Measurements from ENCODE around the gene TRABD2B.
A peak's percentile ranks its signal among the peaks of the same experiment; 100 is the strongest.

The TRABD2B gene

DNA sequence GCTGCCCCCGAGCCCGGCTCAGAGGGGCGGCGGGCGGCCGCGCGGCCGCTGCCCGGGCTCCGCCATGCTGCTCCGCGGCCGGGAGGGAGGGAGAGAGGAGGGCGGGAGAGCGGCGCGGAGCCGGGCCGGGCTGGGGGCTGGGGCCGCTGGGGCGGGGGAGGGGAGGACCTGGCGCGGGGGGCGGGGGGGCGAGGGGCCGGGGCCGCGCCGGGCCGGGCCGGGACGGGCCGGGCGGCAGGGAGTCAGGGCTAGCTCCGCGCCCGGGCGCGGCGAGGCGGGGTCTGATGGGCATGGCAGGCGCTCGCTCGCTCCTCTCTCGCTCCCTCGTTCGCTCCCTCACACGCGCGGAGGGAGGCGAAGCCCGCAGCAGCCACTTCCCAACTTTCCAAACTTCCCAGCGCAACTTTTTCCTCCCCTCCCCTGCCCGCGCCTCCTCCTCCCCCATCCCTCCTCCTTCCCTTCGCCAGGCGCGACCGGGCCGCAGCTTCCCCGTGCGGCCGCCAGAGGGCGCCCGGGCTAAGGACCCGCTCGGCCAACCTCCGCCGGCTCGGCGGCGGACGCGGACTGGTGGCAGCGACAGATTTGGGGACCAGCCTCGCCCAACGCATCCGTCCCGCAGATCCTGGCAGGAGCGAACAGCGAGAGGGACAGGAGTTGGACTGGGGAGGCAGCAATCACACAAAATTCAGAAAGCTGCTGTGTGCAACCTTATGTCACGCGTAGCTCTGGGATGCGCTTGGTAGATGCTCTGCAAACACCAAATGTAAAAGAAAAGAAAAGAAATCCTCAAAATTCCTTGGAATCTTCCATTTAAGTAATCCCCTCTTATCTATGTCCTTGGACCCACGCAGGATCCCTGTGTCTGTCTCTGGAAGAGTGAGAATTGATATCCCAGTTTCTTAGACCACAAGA is at the start of gene TRABD2B:
Gene TRABD2B (minus strand): TSS at position 97 of the 912 bp plus-strand sequence.
- peak; percentile 57 for DNase-seq

DNA sequence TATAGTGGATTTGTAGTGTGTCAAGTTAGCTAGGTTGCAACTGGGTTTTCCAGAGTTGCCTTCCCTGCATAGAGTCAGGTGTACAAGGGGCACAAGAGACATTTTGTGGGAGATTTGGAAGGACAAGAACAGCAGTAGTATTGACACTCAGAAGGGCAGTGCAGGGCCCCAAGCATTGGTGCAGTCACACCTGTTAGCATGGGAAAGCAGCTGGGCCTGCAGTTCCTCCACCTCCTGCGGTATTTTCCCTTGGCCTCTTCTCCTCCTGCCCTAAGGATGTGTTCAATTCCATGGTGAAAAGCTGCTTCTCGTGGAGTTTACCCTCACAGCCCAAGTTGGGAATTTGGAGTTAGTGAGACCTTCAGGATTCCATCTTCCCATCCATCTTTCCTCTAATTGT is 47.1 kb upstream of the TRABD2B start:
- DNase-seq = no peak

- DNase-seq = no peak
These were observed 46.4 kb upstream of the TRABD2B start for GRCh38 chr1:48043622-48044021.

DNA sequence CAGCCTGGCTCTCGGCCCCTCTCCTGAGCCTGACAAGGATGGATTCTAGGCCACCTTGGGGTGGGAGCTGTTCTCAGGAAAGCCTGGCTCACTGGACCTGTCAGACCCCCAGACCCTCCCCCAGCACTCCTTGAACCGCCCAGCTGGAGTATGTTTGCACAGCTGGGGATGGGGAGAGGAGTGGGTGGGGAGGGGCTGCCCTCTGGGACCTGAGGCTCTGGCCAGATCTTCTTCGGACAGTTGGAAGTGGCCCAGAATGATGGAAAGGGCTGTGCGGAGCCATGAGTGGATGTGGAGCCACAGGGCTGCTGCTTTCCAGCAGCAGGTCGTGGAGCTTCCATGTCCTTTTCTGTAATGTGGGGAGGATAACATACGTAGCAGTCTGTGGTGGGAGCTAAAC is 43.0 kb upstream of the TRABD2B start:
- DNase-seq = no peak

DNA sequence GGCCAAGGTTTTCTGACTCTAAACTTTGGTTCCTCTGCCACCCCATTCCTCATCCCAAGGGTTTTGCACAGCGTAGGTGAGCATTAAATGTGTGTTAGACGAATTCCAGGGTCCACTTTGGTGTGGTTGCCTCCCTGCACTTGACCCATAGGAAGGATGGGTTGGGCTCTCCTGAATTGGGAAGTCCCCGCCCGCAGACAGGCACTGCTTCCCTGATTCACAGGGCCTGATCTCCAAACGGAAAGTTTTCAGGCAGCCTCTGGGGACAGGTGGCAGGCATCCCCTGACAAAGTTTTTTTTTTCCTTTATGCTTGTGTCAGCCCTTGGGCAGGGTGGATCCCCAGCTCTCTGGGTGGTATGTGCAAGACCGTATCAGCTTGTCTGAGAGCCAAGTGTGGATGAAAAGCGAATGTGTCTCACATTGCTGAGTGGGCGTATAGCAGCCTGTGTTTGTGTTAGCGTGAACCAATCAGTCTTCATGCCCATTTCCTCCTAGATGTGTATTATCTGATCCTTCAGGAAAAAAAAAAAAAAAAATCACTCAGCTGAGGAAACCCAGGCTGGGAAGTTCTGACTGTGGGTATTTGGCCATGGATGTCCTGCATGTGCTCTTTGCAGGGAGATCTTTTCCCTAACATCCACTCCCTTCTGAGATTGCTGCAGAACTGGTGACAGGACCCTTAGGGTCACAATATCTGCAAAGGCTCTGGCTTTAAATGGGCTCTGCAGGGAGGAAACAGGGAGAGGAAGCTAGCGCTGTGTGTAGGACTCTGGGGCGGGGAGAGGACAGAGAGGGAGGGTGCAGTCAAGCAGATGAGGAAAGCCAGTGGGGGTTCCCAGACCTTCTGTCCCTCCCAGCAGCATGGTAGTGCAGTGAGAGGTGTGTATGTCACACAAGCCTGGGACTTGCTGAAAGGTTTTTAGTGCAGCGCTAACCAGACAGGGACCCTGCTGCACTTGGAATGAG is 42.2 kb upstream of the TRABD2B start:
- DNase-seq = no peak

DNA sequence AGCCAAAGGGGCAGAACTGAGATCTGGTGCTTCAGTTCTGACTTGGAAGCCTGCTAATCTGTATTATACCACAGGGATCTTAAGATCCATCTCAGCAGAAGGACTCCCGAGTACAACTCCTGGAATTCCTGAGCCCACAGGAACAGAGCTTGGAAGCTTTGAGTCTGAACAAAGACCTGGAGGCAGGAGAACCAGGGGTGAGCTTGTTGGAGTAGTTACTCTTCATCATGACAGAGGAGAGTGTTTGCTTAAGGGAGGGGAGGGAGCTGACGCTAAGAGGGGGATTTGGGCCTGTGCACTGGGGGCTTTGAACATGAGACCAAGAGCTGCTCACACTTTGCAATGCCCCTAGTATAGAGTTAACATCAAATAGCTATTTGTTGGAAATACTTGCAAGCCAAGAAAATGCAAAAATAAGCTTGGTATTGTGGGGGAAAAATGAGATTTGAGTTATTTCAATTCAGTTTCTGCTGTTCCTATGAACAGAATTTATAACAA is 41.1 kb upstream of the TRABD2B start:
- no peak for DNase-seq

DNA sequence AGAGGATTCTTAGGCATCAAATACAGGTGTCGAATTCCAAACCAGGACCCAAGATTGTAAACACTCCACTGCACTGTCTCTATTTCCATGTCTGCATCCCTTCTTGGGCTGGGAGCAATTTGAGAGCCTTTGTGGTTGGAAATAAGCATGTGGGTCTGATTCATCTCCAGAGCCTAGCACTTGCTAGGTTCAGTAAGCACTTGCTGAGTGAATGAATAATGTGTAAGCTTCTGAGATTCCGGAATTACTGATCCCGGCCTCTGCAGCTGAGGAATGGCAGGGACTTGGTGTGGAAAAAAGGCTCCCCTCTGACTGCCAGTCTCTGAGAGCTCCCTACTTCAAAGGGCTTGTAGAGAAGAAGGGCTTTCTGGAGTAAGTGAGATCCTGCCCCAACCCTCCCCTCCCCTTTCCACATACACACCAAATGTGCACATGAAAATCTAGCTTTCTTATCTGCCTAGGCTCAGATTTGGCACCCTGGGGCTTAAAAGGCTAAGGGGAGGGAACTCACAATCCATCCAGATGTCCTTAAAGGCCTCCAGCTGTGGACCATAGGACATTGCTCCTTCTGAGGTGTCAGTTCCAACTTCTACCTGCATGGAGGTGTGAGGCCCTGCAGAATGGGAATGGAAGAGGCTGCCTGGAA is 39.6 kb upstream of the TRABD2B start:
- no peak for DNase-seq

DNA sequence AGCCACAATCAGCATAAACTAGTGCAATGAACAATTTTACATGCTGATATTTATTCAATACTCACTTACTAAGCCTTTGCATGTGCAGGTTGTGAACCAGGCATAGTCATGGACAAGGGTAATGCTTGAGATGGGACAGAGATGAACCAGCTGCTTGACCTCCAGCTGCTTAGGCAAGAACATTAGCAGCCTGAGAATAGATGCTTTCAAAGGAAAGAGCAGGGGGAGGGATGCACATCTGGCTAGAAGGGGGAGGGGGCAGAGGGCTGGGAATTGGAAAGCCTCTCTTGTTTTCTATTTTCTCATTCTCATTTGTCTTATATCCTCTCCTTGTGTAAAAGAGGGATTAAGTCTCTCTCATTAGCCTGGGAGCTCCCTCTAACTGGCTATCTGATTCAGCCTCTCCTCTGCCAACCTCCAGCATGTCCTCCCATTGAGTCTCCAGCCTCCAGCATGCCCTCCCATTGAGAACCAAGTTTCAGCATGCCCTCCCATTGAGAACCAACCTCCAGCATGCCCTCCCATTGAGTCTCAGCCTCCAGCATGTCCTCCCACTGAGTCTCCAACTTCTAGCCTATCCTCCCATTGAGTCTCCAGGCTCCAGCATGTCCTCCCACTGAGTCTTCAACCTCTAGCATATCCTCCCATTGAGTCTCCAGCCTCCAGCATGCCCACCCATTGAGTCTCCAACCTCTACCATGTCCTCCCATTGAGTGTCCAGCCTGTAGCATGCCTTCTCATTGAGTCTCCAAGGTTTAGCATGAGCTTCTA is 38.4 kb upstream of the TRABD2B start:
- no peak for DNase-seq

- no peak for DNase-seq
These were observed 36.4 kb upstream of the TRABD2B start for GRCh38 chr1:48033495-48034045.

- DNase-seq = no peak
These were observed 34.5 kb upstream of the TRABD2B start for GRCh38 chr1:48031676-48032075.

DNA sequence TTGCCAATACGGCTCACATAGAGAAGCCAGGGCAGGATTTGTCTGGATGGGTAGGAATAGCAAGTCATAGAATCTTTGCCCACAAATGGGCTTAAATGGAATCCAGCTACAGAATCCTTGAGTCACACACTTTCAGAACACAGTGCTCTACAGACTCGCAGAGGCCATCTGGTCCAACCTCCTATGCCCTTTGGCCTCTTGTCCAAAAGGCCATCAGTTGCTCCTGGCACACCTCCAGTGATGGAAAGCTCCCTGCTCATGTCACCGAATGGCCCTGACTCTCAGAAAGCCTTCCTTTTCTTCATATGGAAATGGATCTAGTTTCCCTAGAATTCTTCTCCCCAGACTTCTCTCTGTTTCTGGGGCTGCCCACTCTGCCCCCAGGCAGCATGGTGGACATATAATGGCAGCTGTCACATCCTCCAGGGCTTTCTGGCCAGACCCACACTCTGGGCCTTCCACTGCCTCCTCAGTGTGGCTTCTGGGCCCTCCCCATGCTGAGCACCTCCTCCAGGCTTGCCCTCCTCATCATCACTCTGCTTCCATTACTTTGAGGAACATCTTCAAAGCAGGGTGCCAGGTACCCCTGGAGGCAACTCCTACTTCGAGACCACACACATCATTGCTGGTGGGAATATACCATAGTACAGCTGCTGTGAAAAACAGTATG is 33.6 kb upstream of the TRABD2B start:
- no peak for DNase-seq

DNA sequence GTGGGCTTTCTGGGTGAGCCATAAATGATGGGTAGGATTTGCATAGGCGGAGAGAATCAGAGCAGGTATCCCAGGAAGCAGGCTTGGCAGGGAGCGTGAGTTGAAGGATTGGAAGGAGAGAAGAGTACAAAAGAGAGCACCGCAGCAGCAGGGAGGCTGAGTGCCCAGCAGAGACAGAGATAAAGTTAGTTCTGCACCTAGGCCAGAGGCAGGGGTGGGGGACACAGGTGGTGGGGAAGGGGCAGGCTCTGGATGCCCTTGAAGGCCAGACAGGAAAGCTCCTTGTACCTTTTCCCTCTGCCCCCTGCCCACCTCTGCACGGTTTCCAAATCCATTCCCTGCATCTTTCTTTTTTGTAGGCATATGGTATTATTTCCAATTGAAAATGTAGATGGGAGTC is 33.0 kb upstream of the TRABD2B start:
- DNase-seq = no peak

GRCh38 chr1:48028218-48029069 is 31.3 kb upstream of the TRABD2B start:
- DNase-seq = no peak

DNA sequence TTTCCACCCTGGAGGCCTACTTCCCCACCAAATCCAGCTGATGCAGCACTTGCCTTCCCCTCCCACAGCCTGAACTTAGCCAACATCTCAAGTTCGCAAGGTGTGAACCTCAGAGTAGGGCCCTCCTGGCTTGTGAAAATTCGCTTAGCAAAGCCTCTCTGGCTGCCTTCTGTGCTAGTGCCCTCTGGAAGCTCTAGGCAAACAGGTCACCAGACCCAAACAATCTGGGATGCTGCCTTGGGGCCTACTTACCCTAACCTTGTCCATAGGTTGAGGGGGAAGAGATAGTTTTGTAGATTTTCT is 30.3 kb upstream of the TRABD2B start:
- no peak for DNase-seq

DNA sequence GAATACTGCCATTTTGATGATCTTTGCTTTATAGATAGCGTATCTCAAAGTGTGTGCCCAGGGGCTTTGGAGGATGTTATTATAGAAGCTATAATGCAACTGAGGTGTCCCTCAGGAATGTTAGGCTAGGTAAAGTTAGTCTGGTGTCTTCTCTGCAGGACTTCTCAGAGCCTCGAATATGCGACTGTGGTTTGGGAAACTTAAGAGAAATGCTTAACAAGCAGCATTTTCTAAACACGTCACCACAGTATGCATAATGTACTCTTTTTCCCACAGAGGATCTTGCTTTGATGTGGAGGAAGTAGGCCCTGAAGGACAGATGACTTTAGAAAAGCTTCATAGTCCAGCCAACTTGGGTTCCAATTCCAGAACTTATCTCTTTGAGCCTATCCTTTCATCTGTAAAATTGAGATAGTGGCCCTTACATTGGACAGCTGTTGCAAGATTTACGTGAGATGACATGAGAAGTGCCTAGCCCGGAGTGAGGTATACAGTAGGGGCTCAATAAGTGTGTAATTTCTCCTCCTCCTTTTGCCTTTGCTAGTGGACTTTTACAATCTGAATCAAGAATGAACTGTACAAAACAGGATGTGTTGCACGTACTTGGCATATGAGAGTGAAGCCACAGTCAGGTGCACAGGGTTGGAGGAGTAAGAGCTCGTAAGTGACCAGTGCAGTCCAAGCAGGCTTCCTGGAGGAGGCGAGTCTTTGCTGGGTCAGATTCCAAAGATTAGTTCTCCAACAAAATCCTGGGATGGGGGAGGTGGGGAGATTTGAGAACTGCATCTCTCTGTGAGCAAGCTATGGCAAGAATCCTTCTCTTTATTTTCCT is 29.7 kb upstream of the TRABD2B start:
- DNase-seq = no peak

DNA sequence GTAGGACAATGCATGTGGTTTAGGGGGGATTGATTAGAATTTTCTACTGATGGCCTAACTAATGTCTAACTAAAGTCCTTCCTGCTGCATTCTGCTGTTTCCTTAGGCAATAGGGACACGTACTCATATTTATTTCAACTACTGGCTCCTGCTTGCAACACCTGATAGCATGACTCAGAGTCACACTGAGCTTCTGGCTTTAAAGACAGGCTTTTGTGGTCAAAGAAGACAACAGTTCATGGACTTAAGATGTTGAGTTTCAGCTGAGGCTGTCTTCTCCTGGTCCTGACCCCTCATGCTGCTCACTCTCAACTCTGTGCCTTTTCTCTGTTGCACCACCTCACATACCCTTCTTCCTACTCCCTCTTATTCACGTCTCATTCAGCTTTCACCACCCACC is 29.1 kb upstream of the TRABD2B start:
- DNase-seq = no peak

GRCh38 chr1:48025076-48025475 is 27.9 kb upstream of the TRABD2B start:
- DNase-seq = no peak

DNA sequence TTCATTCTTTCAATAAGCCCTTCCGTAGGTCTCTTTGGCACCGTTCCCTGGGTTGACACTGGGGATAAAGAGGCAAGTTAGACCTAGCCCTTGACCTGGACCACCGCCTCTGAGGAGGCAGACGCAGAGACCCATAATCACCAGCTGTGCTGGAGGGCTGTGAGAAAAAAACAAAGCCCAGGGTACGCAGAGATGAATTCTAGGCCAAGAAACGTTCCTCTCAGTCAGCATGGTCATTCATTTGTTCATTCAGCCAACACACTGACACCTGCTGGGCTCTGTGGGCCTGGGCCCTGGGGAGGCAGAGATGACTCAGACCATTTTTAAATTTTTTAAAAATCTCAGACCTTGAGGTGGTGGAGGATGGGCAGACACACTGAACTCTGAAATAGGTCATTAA is 26.3 kb upstream of the TRABD2B start:
- DNase-seq = no peak

- DNase-seq = no peak
These were observed 25.1 kb upstream of the TRABD2B start for GRCh38 chr1:48022306-48022705.

GRCh38 chr1:48021792-48022191 is 24.6 kb upstream of the TRABD2B start:
- no peak for DNase-seq

All from stimulated activated CD4-positive, alpha-beta T cell treated with anti-CD3 and anti-CD28 coated beads, Interleukin-1b, Interleukin-23, amount 100 ng/mL, for 48 hours (primary cell).